Endometrial microvascular endothelial cells (primary cell): ENCODE data around the gene JAKMIP1. TPM values are rescaled to one million over a fixed set of nuclear protein-coding genes. Genes with fewer than 3 reads are reported as not detected.

Experiments used
- in situ Hi-C: cut with HindIII; loops from 2 replicates; pipeline ENCODE4 v1.10.0; 2017; ENCODE audit warnings: low sequenced_read_pairs, low pct_unique_long_range_greater_than_20kb; ENCODE audit errors: inconsistent ontology term
- total RNA-seq: library from RNA; depleted of rRNA; stranded (reverse); fragments of >200 nt; gene quantifications from one replicate; pipeline ENCODE4 v1.2.3, GENCODE V29; 2015; ENCODE audit errors: inconsistent ontology term

Gene JAKMIP1
- total RNA-seq, 1 donor from 2014 or later = not detected

DNA sequence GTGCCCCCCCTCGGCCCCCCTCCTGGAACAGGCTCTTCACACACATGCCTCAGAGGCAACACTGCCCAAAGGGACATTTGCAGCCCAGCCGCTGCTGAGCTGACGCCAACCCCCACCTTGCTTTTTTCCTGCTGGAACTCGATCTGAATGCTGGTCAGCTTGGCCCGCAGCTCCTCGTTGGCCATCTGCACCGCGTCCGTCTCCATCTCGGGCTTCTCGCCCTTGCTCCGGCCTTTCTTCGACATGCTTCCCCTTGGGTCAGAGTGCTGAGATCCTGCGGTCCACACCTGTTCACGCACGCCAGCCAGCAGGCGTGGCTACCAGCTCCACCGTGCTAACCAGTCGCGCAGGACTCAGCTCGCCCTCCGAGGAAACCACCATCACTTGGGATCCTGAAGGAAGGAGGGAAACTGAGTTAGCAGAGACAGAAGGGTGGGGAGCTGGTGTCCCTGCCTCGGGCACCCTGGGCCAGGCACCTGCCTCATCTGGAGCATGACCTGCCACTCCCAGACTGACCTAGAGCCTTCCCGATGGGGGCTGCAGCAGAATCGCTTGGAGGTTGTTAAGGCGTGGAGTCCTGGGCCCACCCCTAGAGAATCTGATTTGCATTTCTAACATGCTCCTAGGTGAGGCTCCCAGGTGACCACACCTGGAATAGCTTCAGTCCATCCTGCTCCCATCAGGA lies 87.6 kb downstream of the JAKMIP1 start:
- in situ Hi-C loops = no loop called here

GRCh38 chr4:6111354-6111960 lies 88.9 kb downstream of the JAKMIP1 start:
- in situ Hi-C loops = no loop called here

GRCh38 chr4:6110681-6111353 lies 89.5 kb downstream of the JAKMIP1 start:
- in situ Hi-C loops = no loop called here

GRCh38 chr4:6109842-6110560 lies 90.3 kb downstream of the JAKMIP1 start:
- in situ Hi-C loops = no loop called here

- in situ Hi-C loops = no loop called here
Observed at GRCh38 chr4:6107886-6108285, 92.5 kb downstream of the JAKMIP1 start.

GRCh38 chr4:6107114-6107791 lies 93.1 kb downstream of the JAKMIP1 start:
- in situ Hi-C loops = no loop called here

DNA sequence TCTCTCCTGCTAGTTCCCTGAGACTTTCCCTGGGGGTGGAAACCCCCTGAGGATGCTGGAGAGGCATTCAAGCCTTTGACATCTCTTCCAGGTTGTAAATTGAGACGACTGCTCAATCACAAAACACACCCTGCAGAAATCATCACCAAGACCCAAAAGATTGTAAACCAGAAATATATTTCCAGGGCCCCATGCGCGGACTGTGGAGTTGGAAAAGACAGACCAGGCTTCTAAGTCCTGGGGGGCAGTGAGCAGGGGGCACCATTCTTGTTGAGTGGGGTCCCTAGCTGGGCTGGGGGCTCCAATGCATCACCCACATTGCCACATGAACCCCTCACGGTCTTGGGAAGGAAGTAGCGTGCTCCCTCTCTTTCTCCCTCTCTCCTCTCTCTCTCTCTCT lies 94.2 kb downstream of the JAKMIP1 start:
- in situ Hi-C loops = no loop called here

DNA sequence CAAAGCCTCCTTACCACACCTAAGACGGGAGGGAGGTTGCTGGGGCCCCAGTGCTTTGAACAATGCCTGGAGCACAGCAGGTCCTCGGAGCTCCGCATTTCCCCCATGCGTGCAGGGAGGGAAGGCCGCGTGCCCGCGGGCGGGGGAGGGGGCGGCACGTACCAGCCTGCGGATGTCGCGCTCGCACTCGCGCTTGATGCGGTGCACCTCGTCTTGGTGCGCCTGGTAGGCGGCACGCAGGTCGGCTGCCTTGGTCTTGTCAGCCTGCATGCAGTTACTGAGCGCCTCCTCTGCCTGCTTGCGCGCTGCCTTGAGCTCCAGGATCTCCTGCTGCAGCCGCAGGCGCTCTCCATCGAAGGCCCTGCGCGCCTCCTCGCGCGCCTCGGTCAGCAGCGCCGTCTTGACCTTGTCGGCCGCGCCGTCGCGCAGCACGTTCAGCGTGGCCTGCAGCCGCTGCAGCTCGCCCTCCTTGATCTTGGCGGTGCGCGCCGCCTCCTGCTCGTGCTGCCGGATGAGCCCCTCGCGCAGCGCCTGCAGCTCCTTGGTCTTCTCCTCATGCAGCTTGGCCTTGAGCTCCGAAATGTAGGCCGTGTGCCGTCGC lies 94.9 kb downstream of the JAKMIP1 start:
- in situ Hi-C loops = no loop called here

DNA sequence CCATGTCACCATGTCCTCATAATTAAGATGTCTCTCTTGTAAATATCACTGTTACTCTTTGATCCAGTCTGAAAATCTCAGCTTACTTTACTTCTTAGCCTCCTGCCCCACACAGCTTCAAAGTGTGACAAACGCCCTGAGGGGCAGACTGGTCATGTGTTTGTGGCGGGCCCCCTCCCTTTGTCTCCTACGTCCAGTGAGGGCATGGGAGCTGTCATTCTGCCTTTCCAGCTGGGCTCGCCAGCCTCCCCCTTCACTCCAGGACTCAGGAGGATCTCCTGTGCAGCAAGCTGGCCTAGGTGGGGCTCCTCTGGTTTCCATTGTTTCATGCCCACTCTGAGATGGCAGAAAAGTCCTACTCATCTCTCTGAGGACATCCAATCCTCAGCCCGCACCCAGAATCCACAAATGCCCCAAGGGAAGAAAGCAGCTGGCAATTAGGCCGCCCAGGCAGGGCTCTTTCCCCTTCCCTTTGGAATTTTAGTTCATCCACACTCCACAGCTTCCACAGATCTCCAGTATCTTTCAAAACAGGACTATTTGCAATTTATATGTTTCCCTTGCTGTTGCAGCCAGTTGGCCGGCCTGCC lies 95.7 kb downstream of the JAKMIP1 start:
- in situ Hi-C loops = no loop called here

DNA sequence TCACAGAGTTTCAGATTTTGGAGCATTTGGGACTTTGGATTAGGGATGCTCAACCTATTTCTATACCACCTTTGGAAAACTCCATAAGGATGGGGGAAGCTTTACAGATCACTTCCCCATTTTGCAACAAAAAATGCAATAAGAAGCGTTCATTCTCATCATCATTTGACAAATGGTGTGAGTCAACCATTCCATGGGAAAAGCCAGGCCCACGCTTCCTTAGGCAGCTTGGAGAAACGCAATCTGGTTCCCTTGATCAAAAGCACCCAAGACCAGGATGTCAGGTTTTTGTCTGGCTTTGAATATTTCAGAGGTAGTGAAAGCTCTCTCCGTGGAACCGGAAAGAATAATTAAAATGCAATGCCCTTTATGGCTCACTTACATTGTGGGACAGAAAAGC lies 102.8 kb downstream of the JAKMIP1 start:
- in situ Hi-C loops = no loop called here

GRCh38 chr4:6095897-6096296 lies 104.5 kb downstream of the JAKMIP1 start:
- in situ Hi-C loops = no loop called here

GRCh38 chr4:6095023-6095752 lies 105.2 kb downstream of the JAKMIP1 start:
- in situ Hi-C loops = no loop called here

- in situ Hi-C loops = no loop called here
Observed at GRCh38 chr4:6093671-6094070, 106.7 kb downstream of the JAKMIP1 start.

- in situ Hi-C loops = no loop called here
Observed at GRCh38 chr4:6092971-6093370, 107.4 kb downstream of the JAKMIP1 start.

DNA sequence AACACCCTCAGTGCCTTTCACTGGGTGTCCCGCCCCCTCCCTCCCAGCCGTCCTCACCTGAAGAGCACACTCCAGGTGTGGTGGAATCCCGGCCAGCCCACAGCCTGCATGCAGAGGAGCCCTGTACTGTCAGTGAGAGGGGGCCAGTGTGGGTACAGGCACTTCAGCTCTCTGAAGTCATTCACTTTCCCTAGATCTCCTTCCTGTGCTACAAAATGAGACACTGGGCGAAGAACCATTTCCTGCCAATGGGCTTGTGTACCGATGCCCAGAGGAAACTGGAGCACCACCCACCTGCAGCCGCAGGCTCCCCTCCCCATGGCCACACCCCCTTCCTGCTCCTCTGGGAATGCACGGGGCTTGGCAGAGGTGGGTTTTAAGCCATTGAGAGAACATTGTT lies 108.2 kb downstream of the JAKMIP1 start:
- in situ Hi-C loops = no loop called here

- in situ Hi-C loops = no loop called here
Observed at GRCh38 chr4:6090931-6091330, 109.4 kb downstream of the JAKMIP1 start.

DNA sequence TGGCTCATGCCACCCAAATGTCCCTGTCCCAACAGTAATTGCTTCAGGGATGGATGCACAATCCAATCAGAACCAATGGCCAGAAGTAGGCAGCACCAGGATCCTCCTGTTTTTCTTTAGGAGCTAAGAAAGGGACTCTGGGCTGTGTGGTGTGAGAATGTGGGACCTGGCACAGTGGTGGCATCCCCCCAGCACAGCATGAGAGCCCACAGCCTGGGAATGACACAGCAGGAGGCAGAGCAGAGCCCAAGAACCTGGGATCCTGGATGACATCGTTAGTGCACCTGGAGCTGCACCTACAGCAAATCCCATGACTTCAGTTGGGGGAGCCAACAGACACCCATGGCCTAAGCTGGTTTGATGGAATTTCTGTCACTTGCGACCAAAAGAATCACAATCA lies 111.4 kb downstream of the JAKMIP1 start:
- in situ Hi-C loops = no loop called here
